ENCODE measurements around the gene NACC2.

The NACC2 gene

DNA sequence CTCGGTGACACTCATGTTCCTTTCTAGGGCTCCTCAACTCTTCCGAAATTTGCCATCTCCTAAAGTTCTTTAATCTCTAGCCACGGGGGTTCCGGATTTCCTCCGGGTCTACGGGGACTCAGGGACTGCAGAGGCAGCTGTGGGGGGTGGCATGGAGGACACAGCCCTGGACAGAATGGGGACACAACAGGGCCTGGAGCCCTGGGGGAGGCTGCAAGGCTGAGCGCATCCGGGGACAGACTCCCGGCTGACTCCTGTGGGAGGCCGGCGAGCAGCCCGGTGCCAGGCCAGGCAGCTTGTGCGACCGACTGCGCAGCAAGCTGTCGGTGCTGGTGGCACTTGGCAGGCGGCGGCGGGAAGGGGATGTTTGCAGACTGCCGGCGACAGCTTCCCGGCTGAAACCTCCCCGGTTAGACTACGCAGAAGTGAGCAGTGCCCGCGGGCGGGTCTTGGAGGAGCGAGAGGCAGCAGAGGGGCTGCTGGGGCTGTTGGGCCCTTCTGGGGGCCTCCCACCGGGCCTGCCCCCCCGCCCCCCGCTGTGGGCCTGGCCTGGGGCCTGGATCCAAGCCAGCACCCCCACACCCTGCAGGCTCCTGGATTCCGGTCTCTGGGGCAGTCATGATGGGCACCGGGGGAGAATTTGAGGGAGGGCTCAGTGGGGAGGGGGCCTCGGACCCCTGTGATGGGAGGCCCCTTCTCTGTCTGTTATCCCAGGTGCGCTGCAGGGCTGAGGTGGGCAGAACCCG, 105.2 kb downstream of the NACC2 start:
- DNase-seq: no peak

- DNase-seq: no peak
These were observed 105.9 kb downstream of the NACC2 start for GRCh38 chr9:135989157-135989556.

- DNase-seq: no peak
These were observed 106.6 kb downstream of the NACC2 start for GRCh38 chr9:135988493-135988892.

- no peak for DNase-seq
These were observed 107.2 kb downstream of the NACC2 start for GRCh38 chr9:135987838-135988404.

DNA sequence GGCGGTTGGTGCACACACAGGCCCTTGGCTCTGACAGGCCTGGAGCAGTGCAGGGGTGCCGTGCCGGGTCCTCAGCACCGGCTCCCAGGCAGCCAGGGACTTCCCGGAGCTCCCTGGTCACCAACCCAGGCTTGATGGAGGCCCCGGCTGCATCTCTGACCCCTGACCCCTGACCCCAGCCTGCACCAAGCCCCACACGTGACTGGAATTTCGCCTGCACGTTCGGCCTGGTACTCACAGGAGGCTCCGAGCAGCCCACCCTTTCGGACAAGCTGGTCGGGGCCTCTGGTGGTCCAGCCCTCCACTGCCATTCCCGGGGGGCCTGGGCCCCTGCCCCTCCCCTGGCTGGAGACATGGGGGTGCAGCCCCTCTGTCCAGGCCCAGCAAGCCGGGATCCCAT, 108.5 kb downstream of the NACC2 start:
- DNase-seq: no peak

GRCh38 chr9:135985889-135986288, 109.2 kb downstream of the NACC2 start:
- no peak for DNase-seq

DNA sequence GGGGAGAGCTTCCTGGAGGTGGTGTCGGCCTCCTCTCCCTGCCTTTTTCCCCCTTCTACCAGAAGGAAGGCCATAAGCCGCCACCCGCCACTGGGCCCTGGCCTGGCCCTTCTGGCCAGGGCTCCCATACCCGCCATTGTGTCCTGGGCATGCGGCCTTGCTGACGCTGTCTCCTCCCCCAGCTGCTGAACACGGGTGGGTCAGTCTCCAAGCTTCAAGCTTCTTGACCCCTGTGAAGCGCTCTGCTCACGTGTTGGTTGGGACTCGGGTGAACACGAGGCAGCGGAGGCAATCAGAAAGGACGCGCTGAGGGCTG, 109.7 kb downstream of the NACC2 start:
- DNase-seq: no peak

DNA sequence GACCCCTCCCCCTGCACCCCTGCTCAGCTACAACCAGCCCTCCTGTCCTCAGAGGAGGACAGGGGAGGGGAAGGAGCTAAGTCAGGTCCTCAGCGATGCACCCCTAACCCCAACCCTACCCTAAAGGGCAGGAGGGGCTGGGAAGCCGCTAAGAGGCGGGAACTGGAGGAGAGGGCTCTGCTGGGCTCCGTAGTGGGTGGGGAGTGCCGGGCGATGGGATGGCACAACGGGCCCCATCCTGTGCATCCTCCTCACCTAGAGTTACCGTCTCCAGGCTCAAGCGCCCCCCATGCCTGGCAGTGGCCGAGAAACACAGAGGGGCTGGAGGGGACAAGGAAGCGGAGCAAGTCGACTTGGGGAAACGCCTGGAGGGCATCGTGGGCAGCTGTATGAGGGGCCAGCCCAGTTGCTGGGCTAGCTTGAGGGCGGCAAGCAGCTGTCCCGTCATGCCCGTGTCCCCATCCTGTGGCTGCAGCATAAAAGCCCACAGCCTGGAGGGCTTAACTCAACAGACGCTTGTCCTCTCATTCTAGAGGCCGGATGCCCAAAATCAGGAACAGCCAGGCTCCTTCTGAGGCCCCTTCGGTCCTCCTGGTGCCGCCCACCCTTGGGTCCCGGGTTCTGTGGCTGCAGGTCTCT, 110.9 kb downstream of the NACC2 start:
- no peak for DNase-seq

- DNase-seq: no peak
These were observed 111.6 kb downstream of the NACC2 start for GRCh38 chr9:135983208-135984071.

DNA sequence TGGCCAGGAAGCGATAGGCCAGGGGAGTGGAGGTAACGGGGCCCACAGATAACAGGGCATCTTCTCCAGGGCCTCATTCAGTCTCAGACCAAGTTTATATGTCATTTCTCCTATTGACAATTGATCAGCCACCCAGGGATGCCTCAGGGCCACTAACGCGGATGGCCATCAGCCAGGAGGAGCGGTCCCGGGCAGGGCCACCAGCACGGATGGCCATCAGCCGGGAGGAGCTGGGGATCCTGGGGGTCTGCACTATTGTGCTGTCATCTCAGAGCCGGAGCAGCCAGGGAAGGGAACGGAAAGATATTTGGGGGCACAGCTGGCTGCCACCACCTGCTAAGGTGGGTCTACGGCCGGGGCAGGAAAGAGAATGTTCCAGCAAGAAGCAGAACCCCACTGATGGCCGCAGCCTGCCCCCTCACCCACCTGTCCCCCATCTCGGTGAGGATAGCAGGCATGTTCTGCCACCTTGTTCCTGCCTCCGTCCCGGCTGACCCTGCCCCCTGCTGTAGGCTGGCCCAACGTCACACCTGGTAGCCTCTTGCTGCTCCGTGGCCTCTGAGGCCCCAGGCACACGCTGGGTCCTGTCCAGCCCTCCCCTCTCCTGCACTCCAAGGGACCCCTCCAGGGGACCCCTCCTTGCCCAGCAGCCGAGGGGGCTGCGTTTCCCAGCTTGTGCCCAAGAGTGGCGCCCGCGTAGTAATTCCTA, 112.4 kb downstream of the NACC2 start:
- DNase-seq: no peak

GRCh38 chr9:135980926-135981630, 114.0 kb downstream of the NACC2 start:
- DNase-seq: no peak

- no peak for DNase-seq
These were observed 115.4 kb downstream of the NACC2 start for GRCh38 chr9:135979547-135980166.

DNA sequence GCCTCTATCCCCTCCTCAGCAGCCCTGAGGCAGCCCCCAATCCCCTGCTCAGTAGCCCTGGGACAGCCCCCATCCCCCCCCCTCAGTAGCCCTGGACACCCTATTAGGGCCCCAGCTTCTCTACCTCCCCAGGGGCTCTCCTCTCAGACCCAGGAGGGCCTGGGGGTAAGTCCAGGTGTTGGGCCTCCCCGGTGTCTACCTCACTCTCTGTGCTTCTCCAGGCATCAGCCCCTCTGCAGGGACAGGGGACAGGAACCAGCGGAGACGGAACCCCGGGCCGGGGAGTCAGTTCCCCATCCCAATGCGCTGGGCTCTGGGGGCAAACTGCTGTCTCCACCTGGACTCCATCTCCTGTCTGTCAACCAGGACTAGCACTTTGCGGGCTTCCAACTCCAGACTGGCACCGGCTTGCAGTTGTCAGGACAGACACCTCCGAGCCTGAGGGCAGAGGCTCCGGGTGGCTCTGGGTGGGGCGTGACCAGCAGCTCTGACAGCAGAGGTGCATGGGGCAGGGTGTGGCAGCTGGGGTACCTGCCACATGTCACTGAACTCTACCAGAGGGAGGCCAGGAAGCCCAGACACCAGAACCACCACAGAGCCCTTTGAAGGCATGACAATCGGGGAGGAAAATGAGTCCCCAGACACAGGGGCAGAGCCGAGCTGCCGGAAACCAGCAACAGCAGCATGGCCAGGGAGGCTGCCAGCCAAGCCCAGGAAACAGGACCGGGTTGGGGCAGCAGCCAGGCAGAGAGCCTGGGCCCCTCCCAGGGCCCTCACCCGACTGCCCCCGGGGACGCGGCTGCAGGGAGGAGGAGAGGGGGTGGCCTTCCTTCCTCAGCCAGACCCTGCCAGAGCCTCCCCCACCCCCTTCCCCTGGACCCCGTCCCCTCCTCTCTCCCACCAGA, 116.2 kb downstream of the NACC2 start:
- no peak for DNase-seq

DNA sequence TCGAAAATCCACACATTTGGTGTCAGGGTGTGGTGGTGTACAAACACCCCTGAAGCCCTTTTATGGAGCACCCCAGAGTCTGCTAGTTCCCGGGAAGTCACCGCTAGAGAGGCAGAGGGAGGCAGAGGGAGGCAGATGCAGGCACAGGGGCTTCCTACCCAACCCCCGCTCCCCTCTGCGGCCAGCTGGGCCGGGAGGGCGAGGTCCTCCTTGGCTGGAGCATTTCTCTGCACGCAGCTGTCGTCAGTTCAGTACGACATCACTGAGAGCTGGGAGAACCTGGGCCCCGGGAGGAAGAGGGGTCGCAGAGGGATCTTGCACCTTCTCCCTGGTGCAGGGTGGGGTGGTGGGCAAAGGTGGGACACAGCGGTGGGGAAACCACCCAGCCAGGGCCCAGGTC, 118.1 kb downstream of the NACC2 start:
- no peak for DNase-seq

DNA sequence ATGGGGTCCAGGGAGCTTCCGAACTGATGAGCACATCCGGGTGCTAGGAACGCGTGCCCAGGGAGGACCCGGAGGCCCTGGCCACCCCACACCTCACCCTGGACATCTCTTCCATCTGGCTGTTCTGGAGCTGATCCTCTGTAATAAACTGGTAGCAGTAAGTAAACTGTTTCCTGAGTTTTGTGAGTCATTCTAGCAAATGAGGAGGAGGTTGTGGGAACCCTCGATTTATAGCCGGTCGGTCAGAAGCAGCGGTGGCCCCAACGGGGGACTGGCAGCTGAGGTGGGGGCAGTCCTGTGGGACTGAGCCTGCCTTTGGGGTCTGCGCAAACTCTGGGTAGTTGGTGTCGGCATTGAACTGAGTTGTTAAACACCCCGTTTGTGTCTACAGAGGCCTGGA, 118.6 kb downstream of the NACC2 start:
- no peak for DNase-seq

DNA sequence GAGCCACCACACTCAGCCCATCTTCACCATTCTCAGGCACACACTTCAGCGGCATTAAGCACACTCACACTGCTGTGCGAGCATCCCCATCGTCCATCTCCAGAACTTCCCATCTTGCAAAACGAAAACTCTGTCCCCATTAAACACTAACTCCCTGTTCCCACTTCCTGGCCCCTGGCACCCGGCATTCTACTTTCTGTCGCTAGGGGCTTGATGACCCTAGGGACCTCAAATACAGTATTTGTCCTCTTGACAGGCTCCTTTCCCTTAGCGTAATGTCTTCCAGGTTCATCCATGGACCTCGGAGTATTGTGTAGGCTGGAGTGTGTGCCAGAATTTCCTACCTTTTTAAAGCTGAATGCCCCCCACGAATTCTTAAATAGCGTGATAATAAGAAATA, 119.3 kb downstream of the NACC2 start:
- no peak for DNase-seq

- DNase-seq: no peak
These were observed 120.9 kb downstream of the NACC2 start for GRCh38 chr9:135974220-135974573.

DNA sequence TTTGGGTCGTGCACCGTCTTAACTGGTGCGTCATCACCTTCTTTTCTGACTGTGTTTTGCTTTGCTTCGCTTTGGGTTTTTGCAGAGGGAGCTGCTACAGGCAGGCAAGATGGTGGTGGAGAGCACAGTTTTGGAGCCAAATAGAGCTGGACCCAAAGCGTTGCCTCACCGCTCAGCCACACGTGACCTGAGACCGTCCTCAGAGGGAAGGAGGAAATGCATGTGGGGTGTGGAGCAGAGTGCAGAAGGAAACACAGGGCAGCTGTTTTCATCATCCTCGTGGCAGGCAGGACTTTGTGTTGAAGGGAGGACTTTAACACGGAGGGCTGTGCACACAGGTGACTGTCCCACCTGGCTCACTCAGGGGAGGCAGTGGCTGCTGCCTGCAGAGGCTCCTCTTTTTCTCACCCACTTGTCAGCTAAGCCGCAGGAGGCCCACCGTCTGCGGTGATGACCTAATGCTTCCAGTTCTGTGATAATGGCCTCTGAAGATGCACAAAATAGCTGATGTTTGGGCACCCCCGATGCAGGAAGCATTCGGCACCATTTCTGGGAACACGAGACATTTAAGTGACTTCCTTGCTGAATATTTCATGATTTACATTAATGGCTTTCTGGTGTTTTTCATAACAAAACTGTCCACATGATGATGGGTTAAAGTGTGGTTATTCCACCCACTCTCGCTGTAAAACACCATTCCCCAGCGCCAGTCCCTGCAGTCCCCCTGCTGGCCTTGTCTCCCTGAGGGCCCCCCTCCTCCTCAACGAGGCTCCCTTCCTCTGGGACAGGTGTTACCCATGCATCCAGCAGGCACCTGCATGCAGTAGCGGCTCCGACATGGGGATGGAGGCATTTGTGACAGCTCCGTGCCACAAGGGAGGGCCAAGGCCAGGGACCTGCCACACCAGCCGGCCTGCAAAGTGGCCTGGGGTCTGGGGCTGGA, 121.5 kb downstream of the NACC2 start:
- no peak for DNase-seq

DNA sequence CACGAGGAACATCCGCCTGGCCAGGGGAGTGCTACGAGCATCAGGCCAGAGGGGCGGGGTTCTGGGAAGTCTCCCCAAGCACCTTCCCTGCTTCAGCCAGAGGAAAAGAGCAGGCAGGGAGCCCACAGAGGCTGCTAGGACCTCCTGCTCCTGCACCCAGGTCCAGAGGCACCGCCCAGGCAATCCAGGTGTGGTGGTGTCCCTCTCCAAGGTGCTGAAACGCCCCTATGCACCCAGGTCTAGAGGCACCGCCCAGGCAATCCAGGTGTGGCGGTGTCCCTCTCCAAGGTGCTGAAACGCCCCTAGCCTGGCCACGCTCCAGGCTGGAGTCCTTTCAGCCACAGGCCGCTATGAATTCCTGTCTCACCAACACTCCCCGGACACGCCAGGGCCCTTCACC, 123.2 kb downstream of the NACC2 start:
- no peak for DNase-seq

Data from NCI-H187 (cell line).